Muscle layer of colon (tissue), 2 donors: Measurements from ENCODE around the gene CTLA4.

Source experiments
- H3K27ac ChIP-seq: one replicate; pipeline ENCODE4 v1.7.0; 2013; ENCODE audit warnings: low read depth, mild to moderate bottlenecking, low read length, moderate library complexity
- H3K27me3 ChIP-seq, 2 donors: one replicate each; pipeline ENCODE4 v1.7.0; 2013; ENCODE audit warnings: low read length in 2 of 2, mild to moderate bottlenecking in 2 of 2; ENCODE audit not compliant: insufficient read depth in 2 of 2, control insufficient read depth in 1 of 2
- H3K36me3 ChIP-seq: one replicate; pipeline ENCODE4 v1.7.0; 2013; ENCODE audit warnings: mild to moderate bottlenecking, low read length; ENCODE audit not compliant: insufficient read depth
- H3K4me1 ChIP-seq: one replicate; pipeline ENCODE4 v1.7.0; 2013; ENCODE audit warnings: mild to moderate bottlenecking, low read length; ENCODE audit not compliant: insufficient read depth
- H3K4me3 ChIP-seq, 2 donors: one replicate each; pipeline ENCODE4 v1.7.0; 2013; ENCODE audit warnings: low read length in 2 of 2, low read depth in 1 of 2, mild to moderate bottlenecking in 1 of 2, moderate library complexity in 1 of 2
- H3K9ac ChIP-seq: one replicate; pipeline ENCODE4 v1.7.0; 2013; ENCODE audit warnings: low read length
- H3K9me3 ChIP-seq: one replicate; pipeline ENCODE4 v1.7.0; 2013; ENCODE audit warnings: mild to moderate bottlenecking, low read length
- donor health status: abdominal sarcoma.
- donor health status: Adenocarcinoma of cecum.

The CTLA4 gene

GRCh38 chr2:203867561-203868200 lies at the start of gene CTLA4:
TSS of gene CTLA4 (plus strand) at chr2:203867771. CDS start at chr2:203867943, 172 bp downstream.
- H3K4me3 ChIP-seq = no peak within 1 kb of the TSS
- H3K9me3 ChIP-seq = no peaks in the 10 kb centered on the region
- no peaks in the 10 kb centered on the region for H3K36me3 ChIP-seq
- H3K9ac ChIP-seq = no peak within 1 kb of the TSS
- no peaks in the 10 kb centered on the region for H3K4me1 ChIP-seq
- H3K27me3 ChIP-seq = no peaks in the 10 kb centered on the region
- H3K27ac ChIP-seq = no peak within 1 kb of the TSS

GRCh38 chr2:203818656-203819055 lies 48.9 kb upstream of the CTLA4 start:
- no peaks in the 10 kb centered on the region for H3K4me1 ChIP-seq
- no peaks in the 10 kb centered on the region for H3K27me3 ChIP-seq
- no peak overlapping the region for H3K4me3 ChIP-seq
- no peak overlapping the region for H3K27ac ChIP-seq
- no peaks in the 10 kb centered on the region for H3K9me3 ChIP-seq
- H3K36me3 ChIP-seq = no peaks in the 10 kb centered on the region
- H3K9ac ChIP-seq = no peak overlapping the region

- no peaks in the 10 kb centered on the region for H3K36me3 ChIP-seq
- H3K27ac ChIP-seq = no peak overlapping the region
- no peaks in the 10 kb centered on the region for H3K27me3 ChIP-seq
- no peaks in the 10 kb centered on the region for H3K4me1 ChIP-seq
- H3K9ac ChIP-seq = no peak overlapping the region
- no peak overlapping the region for H3K4me3 ChIP-seq
- no peaks in the 10 kb centered on the region for H3K9me3 ChIP-seq
These were observed 48.0 kb upstream of the CTLA4 start for GRCh38 chr2:203819434-203820133.

- no peaks in the 10 kb centered on the region for H3K4me1 ChIP-seq
- H3K9me3 ChIP-seq = no peaks in the 10 kb centered on the region
- H3K36me3 ChIP-seq = no peaks in the 10 kb centered on the region
- H3K27ac ChIP-seq = no peak overlapping the region
- H3K27me3 ChIP-seq = no peaks in the 10 kb centered on the region
- H3K9ac ChIP-seq = no peak overlapping the region
- no peak overlapping the region for H3K4me3 ChIP-seq
These were observed 46.6 kb upstream of the CTLA4 start for GRCh38 chr2:203820969-203821368.

GRCh38 chr2:203822240-203822639 lies 45.3 kb upstream of the CTLA4 start:
- H3K9ac ChIP-seq = no peak overlapping the region
- no peaks in the 10 kb centered on the region for H3K9me3 ChIP-seq

GRCh38 chr2:203823173-203823572 lies 44.4 kb upstream of the CTLA4 start:
- no peaks in the 10 kb centered on the region for H3K4me1 ChIP-seq
- H3K36me3 ChIP-seq = no peaks in the 10 kb centered on the region
- no peak overlapping the region for H3K9ac ChIP-seq
- no peaks in the 10 kb centered on the region for H3K27me3 ChIP-seq
- no peak overlapping the region for H3K4me3 ChIP-seq
- H3K27ac ChIP-seq = no peak overlapping the region
- H3K9me3 ChIP-seq = no peaks in the 10 kb centered on the region

More at GRCh38 chr2:203822240-203822639, 45.3 kb upstream of the CTLA4 start:
- no peaks in the 10 kb centered on the region for H3K27me3 ChIP-seq
- H3K4me3 ChIP-seq = no peak overlapping the region
- H3K36me3 ChIP-seq = no peaks in the 10 kb centered on the region
- H3K4me1 ChIP-seq = no peaks in the 10 kb centered on the region
- no peak overlapping the region for H3K27ac ChIP-seq

GRCh38 chr2:203824057-203824456 lies 43.5 kb upstream of the CTLA4 start:
- Histone ChIP-seq H3K9me3 (no peaks in the 10 kb centered on the region), H3K36me3 (no peaks in the 10 kb centered on the region), H3K4me1 (no peaks in the 10 kb centered on the region), H3K27ac (no peak overlapping the region), H3K4me3 (no peak overlapping the region), H3K27me3 (no peaks in the 10 kb centered on the region), H3K9ac (no peak overlapping the region)

- Histone ChIP-seq H3K36me3 (no peaks in the 10 kb centered on the region), H3K4me1 (no peaks in the 10 kb centered on the region), H3K4me3 (no peak overlapping the region)
These were observed 43.0 kb upstream of the CTLA4 start for GRCh38 chr2:203824603-203825002.

GRCh38 chr2:203826704-203827103 lies 40.9 kb upstream of the CTLA4 start:
- Histone ChIP-seq H3K9ac (no peak overlapping the region), H3K36me3 (no peaks in the 10 kb centered on the region), H3K4me1 (no peaks in the 10 kb centered on the region), H3K9me3 (no peaks in the 10 kb centered on the region), H3K4me3 (no peak overlapping the region), H3K27ac (no peak overlapping the region), H3K27me3 (no peaks in the 10 kb centered on the region)

More at GRCh38 chr2:203824603-203825002, 43.0 kb upstream of the CTLA4 start:
- no peak overlapping the region for H3K27ac ChIP-seq
- no peak overlapping the region for H3K9ac ChIP-seq
- no peaks in the 10 kb centered on the region for H3K9me3 ChIP-seq
- H3K27me3 ChIP-seq = no peaks in the 10 kb centered on the region

GRCh38 chr2:203830304-203831055 lies 37.1 kb upstream of the CTLA4 start:
- no peak overlapping the region for H3K27ac ChIP-seq
- no peak overlapping the region for H3K9ac ChIP-seq
- H3K4me1 ChIP-seq = peaks cover 1% of the 10 kb centered on the region
- H3K4me3 ChIP-seq = no peak overlapping the region
- no peaks in the 10 kb centered on the region for H3K9me3 ChIP-seq
- H3K27me3 ChIP-seq = no peaks in the 10 kb centered on the region
- H3K36me3 ChIP-seq = no peaks in the 10 kb centered on the region

GRCh38 chr2:203835420-203835819 lies 32.2 kb upstream of the CTLA4 start:
- Histone ChIP-seq H3K27me3 (no peaks in the 10 kb centered on the region), H3K36me3 (no peaks in the 10 kb centered on the region), H3K9me3 (no peaks in the 10 kb centered on the region), H3K9ac (no peak overlapping the region), H3K27ac (no peak overlapping the region), H3K4me3 (no peak overlapping the region), H3K4me1 (peaks cover 8% of the 10 kb centered on the region)
